Activated naive CD4-positive, alpha-beta T cell treated with Interleukin-2 at 50 U/mL for 16 hours (primary cell): Measurements from ENCODE around the gene TSHZ2.
"Not testable (repeated sequence)": the region's sequence is repeated elsewhere in the genome, so short reads cannot be mapped to it uniquely, and the experiment has no call there.

Experiments used
- DNase-seq: peaks from one replicate; pipeline ENCODE4 v3.0.0-alpha.2; 2020

TSHZ2 gene

DNA sequence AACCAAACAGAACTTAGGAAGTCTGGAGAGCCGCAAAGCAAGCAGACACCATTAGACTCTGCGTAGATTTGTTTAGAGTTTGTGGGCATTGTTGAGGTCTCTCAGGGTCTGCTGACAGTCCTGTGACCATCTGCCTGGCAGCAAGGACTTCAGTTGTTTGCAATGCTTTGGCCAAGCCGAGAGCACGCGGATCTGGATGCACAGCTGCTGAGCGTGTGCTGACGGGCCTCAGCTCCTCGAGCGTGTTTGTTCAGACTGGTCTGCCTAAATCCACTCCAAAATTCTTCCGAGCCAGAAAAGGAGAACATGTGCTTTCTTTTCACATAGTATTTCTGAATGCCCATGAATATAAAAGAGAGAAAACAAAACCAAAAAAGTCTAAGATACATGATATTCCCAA, 462.5 kb downstream of the TSHZ2 start:
- no peak for DNase-seq

DNA sequence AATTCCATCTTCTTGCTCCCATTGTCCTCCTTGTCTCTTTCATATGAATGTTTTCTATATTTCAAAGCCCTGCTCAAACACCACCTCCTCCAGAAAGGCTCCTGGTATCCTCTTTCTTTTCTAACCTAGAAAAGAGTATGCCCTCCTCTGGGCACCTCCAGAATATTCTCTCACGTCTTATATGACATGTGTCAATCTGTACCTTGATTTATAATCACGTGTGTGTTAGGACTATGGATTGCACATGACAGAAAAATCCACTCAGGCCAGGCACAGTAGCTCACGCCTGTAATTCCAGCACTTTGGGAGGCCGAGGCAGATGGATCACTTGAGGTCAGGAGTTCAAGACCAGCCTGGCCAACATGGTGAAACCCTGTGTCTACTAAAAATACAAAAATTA, 464.8 kb downstream of the TSHZ2 start:
- not testable (repeated sequence) for DNase-seq

DNA sequence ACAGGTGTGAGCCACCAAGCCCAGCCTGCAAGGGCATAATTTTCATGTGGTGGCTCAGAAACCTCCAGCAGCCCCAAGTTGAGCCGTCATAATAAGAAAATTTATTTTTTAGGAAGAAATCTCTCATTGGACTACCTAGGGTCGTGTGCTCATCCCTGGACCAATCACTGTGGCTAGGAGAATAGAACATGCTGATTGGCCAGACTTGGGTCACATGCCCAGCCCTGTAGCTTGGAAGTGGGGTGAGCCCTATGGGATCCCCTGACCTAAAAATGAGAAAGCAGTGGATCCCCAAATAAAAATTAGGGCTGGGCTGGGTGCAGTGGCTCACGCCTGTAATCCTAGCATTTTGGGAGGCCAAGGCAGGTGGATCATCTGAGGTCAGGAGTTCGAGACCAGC, 466.2 kb downstream of the TSHZ2 start:
- no peak for DNase-seq

DNA sequence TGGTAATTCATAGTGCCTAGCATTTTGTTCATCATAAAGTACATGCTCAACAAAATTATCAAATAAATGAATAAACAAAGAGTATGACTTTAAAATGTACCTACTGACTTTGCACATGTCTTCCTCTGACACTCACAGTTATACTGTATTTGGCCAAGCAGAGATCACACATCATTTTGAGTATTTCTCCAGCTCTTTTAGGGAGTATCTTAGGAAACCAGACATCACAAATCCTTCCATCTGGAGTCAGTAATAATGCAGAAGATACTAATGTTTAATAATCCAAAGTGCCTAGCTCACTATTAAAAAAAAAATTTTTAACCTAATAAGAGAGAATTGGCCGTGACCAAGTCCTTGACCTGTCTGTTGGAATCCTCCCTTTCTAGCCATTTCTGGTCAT, 466.9 kb downstream of the TSHZ2 start:
- no peak for DNase-seq

DNA sequence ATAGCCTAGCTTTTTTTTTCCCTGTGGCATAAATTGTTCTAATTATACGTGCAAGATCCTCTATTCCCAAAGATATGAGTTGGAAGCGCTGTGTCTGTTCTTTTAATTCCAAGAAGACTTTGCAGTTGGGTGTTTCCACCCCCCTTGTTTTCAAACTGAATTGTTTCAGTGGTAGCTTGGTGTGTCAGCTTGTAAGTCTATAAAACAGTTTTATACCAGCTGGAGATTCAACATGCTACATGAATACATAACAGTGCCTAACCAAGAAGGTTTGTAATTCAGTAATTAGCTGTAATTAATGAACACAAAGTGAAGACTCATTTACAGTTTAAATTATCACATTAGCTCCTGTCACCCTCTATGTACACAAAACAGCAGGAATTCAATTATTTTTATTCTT, 467.5 kb downstream of the TSHZ2 start:
- no peak for DNase-seq

DNA sequence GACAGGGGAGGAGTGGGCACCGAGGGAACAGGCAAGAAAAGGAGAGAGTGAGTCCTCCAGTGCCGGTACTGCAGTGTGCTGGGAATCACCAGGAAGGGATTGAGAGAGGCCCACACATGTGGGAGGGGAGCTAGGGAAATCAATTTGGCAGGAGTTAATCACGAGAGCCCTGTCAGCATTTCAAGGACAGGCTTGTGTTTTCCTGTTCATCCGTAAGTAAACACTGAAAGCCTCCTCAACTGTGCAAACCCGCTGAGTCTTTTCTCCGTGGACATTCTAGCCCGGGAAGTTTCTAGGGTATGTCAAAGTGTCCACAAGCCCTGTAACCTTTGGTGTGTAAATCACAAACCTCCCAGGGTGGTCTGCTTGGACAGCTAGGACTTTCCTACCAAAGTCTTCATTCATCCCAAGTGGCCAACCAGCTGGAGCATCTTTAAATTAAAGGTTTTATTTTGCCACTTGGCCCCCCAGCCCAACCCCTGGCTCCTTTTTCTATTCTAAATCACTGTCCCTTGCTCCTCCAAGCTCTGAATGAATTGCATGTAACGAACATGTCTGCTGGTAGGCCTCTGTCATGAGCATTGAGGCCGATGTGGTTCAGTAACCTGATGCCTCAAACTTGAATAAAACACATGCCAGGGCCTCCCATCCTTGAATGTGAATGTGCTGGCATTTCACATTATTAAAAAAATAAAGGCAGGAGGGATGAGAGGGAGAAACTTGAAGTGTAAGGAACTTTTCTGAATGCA, 472.4 kb downstream of the TSHZ2 start:
- DNase-seq: no peak

DNA sequence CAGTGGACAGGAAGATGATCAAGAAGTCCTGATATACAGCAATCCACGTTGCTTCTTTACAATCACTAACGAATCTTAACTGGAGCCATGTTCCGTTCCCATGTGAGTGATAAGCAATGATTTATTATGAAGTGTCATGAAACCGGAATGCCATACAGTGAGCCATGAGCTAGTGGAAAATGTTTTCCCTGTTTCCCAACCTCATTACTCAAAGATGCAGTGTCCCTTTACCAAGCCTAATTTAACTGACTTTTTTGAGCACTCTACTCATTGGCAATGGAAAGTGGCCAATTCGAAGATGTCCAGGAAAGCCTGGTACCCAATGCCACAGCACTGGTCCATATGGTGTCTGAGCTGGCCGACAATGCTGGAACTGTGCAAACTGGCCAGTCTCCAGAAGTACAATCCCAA, 473.2 kb downstream of the TSHZ2 start:
- no peak for DNase-seq

DNA sequence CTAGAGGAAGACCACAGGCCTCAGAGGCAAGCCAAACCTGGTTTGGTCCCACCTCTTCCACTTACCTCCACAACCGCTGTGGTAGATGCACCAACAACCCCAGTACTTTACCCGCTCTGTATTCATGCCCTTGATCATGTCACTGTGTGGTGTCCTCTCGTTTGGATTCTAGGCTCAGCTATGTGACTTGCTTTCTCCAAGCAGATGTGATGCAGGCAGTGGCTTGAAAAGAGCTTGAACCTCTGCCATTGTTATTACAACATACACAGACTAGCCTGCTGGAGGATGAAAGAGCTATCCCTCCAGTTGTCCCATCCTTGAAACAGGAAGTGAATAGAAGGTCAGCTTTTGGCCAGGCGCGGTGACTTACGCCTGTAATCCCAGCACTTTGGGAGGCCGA, 473.8 kb downstream of the TSHZ2 start:
- no peak for DNase-seq

DNA sequence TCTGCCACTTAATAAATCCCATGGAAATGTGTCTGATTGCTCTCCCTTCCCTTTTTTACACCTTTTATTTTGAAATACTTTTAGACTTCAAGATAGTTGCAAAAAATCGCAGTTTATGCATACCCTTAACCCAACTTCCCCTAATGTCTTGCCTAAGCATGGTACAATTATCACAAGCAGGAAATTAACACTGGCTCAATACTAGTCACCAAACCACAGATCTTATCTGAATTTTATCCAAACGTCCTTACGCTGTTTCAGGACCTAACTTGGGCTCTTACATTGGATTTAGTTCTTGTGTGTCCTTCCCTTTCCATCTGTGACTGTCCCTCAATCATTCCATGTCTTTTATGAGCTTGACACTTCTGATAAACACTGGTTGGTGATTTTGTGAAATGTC, 475.2 kb downstream of the TSHZ2 start:
- no peak for DNase-seq

DNA sequence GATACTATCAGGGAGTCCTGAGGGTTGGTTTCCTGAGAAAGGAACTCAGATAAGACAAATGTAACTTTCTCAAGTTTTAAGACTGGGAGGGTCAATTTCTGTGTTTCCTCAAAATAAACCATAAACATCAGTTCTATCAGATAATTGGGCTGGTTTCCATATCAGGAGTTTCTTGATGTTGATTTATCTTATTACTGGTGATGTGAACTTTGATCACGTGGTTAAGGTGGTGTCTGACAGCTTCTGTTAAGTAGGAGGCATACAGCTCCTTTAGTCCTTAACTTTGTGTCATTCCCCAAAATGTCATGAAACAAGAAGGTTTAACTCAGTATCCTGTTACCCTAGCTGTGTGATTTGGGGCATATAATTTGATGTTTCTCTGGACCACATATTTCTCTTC, 476.3 kb downstream of the TSHZ2 start:
- no peak for DNase-seq

DNA sequence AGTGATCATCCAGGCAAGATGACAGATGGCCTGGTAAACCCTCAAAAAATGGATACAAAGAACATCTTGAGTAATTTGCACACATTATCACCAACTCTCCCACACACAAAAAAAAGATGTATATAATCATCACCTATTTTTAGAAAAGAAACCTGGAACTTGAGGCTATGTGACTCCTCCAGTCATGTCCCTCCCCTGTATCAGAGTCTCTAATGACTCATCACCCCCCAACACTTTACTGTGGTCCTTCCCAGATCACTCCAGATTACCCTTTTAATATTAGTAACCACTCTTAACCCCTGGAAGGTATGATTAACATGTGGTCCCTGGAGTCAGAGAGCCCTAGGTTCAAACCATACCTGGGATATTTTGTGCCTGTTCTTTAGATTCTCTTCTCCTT, 476.7 kb downstream of the TSHZ2 start:
- no peak for DNase-seq

DNA sequence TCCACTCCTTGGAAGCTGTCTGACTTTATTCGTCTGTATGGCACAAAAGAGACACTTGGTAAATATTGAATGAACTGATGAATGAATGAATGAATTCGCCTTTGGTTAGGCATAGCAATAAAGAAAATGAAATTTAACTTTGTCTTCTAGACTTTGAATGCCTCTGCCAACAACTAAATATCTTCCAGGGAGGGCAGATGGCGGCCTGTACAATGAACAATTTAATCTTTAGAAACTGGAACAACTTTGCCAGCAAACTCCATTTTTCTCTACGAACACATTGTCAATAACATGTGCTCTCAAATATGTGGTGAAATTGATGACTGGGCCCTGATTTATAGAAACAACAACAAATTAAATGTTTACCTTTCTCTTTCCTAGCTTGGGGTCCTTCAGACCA, 480.9 kb downstream of the TSHZ2 start:
- DNase-seq: no peak

DNA sequence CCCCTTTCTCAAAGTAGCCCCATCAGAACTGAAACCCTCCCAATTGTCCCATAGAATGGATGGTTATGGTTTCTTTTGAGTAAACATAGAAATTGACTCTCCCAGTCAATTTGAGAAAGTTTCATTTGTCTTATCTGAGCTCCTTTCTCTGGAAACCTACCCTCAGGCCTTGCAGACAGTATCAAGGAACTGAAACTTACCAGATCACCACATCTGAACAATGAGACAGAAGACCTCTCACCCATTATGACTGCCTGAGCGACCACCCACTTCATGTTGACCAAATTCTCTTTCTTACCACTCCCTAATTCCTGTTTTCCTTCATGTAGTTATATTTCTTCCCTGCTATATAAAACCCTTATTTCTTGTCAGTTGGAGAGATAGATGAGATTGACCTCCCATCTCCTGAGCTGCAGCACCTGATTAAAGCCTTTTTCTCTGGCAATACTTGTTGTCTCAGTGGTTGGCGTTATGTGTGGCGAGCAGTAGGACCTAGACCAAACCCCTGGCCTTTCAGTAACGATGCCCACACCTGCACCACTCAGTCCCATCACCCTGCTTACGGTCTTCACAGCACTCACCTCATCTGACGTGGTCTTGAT, 482.6 kb downstream of the TSHZ2 start:
- no peak for DNase-seq

DNA sequence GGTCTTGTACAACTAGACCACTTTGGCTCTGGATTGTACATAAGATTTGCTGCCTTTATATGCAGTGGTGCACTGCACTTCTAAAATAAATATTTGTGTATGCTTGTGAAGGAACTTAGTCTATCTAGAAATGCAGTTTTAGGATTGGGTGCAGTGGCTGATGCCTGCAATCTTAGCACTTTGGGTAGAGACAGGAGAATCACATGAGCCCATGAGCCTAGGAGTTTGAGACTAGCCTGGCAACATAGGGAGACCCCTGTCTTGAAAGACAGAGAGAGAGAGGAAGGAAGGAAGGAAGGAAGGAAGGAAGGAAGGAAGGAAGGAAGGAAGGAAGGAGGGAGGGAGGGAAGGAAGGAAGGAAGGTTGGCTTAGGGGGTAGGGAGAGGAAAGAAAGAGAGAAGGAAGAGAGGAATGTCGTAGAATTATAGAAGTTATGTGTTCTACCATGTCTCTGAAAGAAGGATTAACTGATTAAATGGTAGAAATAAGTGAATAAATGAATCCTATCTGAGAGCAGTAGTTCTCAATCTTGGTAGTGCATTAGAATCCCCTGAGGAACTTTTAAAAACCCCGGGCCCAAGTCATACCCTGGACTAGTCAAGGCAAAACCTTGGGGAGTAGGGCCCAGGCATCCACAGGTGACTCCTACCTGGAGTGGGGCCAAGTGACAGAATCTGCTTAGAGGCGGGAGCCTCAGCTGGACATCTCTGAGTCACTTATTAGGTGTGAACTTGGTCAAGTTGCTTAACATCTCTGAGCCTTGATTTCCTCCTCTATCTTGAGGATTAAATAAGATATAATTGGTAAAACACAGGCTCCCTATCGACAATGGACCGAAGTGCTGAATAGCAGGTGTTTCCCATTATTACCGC, 491.2 kb downstream of the TSHZ2 start:
- no peak for DNase-seq

DNA sequence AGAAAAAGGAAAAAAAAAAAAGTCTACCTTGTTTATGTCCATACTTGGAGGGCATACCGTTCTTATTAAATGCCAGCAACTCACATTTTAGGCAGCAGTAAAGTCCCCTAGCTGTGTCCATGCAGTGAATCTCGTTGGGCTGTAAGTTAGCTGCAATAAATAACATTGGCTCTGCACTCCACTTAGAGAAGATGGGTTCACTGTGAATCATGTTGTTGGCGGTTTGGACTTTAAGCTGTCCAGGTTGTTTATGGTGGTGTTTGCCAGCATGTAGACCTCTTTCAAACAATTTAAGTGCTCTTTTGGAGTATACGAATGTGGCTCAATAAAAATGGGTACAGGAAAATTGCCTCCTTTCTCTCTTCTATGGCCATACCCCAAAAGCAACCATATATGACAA, 494.1 kb downstream of the TSHZ2 start:
- no peak for DNase-seq

DNA sequence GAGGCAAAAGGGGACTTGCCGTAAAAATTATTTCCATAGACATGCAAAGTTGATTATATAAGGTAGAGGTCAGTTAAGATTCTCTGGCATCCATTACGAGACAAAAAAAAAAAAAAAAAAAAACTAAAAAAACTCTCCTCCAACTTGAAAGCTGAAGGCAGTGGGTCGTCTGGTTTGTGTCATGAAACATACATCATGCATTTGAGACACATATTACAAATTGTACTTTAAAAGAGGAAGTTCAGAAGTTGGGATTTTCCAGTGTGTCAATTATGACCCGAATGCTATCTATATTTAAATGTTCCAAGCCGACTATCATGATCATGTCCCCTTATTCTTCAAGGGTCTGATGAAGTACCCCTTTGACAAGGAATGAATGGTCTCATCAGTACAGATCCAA, 496.4 kb downstream of the TSHZ2 start:
- DNase-seq: no peak

DNA sequence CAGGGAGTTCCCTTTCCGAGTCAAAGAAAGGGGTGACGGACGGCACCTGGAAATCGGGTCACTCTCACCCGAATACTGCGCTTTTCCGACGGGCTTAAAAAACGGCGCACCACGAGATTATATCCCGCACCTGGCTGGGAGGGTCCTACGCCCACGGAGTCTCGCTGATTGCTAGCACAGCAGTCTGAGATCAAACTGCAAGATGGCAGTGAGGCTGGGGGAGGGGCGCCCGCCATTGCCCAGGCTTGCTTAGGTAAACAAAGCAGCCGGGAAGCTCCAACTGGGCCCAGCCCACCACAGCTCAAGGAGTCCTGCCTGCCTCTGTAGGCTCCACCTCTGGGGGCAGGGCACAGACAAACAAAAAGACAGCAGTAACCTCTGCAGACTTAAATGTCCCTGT, 500.7 kb downstream of the TSHZ2 start:
- DNase-seq: not testable (repeated sequence)

DNA sequence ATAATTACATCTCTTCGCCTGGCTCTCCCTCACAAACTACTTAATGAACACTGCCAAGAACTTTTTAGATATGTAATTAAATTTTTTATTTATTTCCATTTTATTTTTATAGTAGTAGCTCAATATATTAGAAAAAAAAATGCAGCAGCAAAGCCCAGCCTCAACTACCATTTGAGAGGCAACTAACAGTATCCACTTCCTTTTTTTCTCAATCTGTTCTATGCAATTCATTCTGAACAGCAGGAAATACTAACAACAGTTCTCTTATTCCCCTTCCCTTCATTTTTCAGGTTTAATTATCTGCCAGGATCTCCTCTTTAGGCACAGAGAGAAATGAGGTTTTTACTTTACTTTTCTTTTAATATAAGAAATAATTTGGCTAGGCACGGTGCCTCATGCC, 508.8 kb downstream of the TSHZ2 start:
- DNase-seq: no peak

DNA sequence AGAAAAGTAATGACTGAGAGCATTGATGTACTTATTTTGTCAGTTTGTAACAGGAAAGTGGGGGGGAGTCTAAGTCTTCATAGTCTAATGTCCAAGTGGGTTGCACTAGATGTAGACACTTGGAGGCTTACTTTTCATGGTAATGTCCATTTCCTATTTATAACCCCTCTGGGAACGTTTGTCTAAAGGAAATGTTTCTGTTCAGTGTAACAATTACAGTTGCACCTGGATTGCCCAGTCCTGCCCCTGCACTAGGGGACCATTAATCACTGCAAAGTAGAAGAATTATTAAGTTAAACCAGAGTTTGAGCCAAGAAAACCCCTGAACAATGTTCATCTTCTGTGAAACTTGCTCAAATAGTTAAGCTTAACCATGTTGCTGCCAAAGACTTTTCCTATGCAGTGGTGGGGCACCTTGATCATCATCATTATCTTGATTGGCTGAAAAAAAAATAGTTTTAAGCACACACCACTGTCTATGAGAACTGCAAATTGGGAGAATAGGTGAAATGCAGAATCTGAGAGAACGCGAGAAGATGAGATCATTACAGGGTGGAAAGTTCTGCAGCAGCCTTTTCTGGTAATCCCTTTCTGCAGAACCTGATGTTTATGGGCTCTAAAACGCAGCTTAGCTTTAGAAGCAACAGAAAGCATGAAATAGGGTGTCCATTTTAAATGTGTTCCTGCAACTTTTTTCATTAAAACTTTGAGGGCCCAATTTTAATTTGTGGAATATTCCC, 515.5 kb downstream of the TSHZ2 start:
- no peak for DNase-seq

DNA sequence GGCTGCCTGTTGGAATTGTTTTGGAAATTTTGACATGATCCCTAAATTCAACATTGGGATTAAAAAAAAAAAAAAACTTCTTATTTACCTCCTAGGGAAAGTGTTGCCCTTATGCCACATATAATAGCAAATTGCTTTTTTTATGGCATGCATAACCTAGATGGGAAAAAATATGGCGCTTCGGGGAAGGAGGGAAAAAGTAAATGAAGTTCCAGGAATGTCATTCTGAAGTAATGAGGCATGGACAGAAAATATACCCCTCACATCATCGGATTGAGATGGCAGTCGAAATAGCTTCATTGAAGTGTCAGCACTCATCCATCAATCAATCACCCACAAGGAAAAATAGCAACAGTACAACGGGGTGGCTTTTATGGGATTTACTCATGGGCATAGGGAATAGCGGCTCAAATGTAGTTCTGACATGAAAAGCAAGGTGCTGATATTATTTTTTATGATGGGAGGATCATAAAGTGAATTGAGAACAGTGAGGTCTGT, 516.7 kb downstream of the TSHZ2 start:
- DNase-seq: no peak

DNA sequence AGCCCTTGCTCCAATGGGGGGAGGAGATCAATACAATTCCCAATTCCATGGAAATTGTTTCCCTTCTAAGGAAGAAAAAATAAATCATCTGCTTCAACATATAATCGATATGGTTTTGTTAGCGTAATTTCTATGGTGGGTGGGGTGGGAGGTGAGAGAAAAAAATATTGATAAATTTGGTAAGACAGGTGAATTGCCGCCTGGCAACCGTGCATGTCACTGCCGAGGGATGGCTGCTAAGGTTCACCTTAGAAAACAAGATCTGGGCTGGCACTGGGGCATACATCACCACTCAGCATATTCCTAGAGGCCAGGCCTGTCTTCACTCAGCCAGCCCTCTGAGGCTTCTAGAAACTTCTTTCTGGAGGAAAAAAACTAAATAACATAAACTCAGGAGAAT, 517.4 kb downstream of the TSHZ2 start:
- no peak for DNase-seq

DNA sequence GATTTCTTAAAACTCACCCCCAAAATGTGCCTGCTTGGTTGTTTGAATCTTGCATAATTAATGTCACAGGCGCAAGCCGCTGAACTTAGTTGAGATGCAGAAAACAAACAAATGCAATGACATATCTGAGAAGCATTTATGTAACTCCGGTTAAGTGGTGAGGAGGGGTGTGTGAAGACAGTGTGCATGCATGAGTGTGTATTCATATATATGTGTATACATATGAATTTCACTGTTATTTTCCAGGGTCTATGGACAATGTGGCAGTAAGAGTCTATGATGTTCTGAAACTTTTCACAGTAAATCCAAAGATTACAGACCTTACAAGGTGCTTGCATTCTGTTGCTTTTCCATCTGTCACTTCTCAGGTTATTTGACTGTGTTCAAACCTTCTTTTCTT, 518.5 kb downstream of the TSHZ2 start:
- no peak for DNase-seq

DNA sequence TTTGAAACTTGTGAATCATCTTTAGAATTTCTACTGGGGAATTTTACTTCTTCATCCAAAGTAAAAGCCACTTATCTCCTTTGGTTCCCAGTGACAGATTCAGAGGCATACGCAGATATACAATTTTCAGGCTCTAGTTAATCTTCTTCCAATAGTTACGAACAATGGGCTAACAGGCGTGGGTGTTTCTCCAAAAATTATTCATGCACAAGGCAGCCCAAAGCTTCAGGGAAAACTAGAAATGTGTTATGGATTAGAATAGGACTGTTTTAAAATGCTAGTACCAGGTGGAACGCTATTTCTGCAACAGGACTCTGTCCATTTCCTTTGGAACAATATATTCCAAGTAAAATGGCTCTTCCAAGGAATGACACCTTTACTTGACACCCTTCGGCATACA, 519.3 kb downstream of the TSHZ2 start:
- no peak for DNase-seq
